ACHN (cell line): ENCODE measurements around the gene SCARF1.
A peak's percentile ranks its signal among the peaks of the same experiment; 100 is the strongest.

ENCODE experiments used
- DNase-seq: peaks from one replicate; pipeline ENCODE4 v3.0.0-alpha.2; 2015
- in situ Hi-C: cut with HindIII; loops from 2 replicates; pipeline ENCODE4 v1.10.0; 2017; ENCODE audit warnings: low sequenced_read_pairs, low pct_ligation_motif_present, low pct_unique_long_range_greater_than_20kb

Gene SCARF1

GRCh38 chr17:1634841-1635650 lies 10.5 kb downstream of the SCARF1 start:
- DNase-seq: no peak
- in situ Hi-C loops: no loop called here

- in situ Hi-C loops: no loop called here
- no peak for DNase-seq
Observed at GRCh38 chr17:1630662-1631061, 14.9 kb downstream of the SCARF1 start.

GRCh38 chr17:1629504-1630310 lies 15.8 kb downstream of the SCARF1 start:
- in situ Hi-C loops: no loop called here
- peak; percentile 57 for DNase-seq

- in situ Hi-C loops: no loop called here
- peak; percentile 90 for DNase-seq
Observed at GRCh38 chr17:1628856-1629503, 16.6 kb downstream of the SCARF1 start.

- peak; percentile 74 for DNase-seq
- in situ Hi-C loops: no loop called here
Observed at GRCh38 chr17:1627982-1628855, 17.3 kb downstream of the SCARF1 start, which contains the start of gene SLC43A2. TSS of gene SLC43A2 (minus strand) at chr17:1628834. CDS start at chr17:1627874, 960 bp downstream.

- in situ Hi-C loops: no loop called here
- DNase-seq: no peak
Observed at GRCh38 chr17:1627182-1627981, 18.1 kb downstream of the SCARF1 start.

GRCh38 chr17:1626333-1626732 lies 19.2 kb downstream of the SCARF1 start:
- in situ Hi-C loops: no loop called here
- DNase-seq: no peak

GRCh38 chr17:1625581-1625980 lies 20.0 kb downstream of the SCARF1 start:
- DNase-seq: no peak
- in situ Hi-C loops: no loop called here

- DNase-seq: no peak
- in situ Hi-C loops: no loop called here
Observed at GRCh38 chr17:1625053-1625452, 20.5 kb downstream of the SCARF1 start.

GRCh38 chr17:1624650-1625049 lies 20.9 kb downstream of the SCARF1 start:
- DNase-seq: no peak
- in situ Hi-C loops: no loop called here

- in situ Hi-C loops: no loop called here
- DNase-seq: no peak
Observed at GRCh38 chr17:1623057-1623630, 22.4 kb downstream of the SCARF1 start.

- in situ Hi-C loops: no loop called here
- no peak for DNase-seq
Observed at GRCh38 chr17:1621273-1621954, 24.1 kb downstream of the SCARF1 start.

- in situ Hi-C loops: no loop called here
- no peak for DNase-seq
Observed at GRCh38 chr17:1620486-1620885, 25.0 kb downstream of the SCARF1 start.

- in situ Hi-C loops: no loop called here
- peak; percentile 73 for DNase-seq
Observed at GRCh38 chr17:1617620-1618174, 27.8 kb downstream of the SCARF1 start.

- in situ Hi-C loops: no loop called here
Observed at GRCh38 chr17:1616101-1616500, 29.4 kb downstream of the SCARF1 start.

GRCh38 chr17:1612400-1612799 lies 33.1 kb downstream of the SCARF1 start:
- DNase-seq: no peak
- in situ Hi-C loops: no loop called here

More at GRCh38 chr17:1616101-1616500, 29.4 kb downstream of the SCARF1 start:
- DNase-seq: no peak
